HG03064 (cell line): ENCODE measurements around the gene CTNS.
A peak's percentile ranks its signal among the peaks of the same experiment; 100 is the strongest.

Experiments
- ATAC-seq: cut with Tn5 transposase; IDR thresholded peaks from one replicate; pipeline ENCODE4 v1.9.1; 2021; ENCODE audit warnings: low read depth; ENCODE audit not compliant: unreplicated experiment

The CTNS gene

DNA sequence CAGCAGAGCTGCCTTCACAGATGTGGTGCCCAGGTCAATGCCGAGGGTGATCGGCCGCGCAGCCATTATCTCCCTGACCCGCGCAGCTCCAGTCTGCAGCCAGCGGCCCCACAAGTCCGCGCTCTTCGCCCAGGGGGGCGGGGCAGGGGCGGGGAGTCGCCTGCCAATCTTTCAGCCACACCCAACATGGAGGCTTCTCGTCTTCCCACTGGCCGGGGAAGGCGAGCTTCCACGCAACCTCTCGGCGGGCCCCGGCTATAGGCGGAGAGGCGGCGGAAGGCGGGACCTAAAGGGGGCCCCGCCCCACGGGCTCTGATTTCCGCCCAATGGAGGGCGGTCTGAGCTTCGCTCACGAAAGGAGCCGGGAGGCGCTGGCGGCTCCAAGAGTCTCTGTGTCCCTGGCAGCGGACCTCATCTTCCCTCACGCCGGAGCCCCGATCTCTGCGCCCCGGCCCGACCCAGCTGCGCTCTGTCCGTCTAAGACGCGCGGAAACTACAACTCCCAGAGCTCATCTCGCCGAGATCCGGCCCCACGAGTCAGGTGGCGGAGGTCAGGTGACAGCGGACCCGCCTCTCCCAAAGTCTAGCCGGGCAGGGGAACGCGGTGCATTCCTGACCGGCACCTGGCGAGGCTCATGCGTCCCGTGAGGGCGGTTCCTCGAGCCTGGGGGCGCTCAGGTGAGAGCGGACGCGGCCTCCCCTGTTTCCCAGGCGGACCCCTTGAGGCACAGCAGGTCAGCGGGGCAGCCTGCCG lies at the start of gene CTNS, which contains the start of gene SHPK:
CTNS (plus strand) TSS at position 607 of the 754 bp plus-strand sequence. CDS start 3,447 bp downstream, outside the sequence.
SHPK (minus strand) TSS at position 97 of the 754 bp plus-strand sequence; CDS start at position 66, 31 bp downstream.
- ATAC-seq: peak; percentile 88

DNA sequence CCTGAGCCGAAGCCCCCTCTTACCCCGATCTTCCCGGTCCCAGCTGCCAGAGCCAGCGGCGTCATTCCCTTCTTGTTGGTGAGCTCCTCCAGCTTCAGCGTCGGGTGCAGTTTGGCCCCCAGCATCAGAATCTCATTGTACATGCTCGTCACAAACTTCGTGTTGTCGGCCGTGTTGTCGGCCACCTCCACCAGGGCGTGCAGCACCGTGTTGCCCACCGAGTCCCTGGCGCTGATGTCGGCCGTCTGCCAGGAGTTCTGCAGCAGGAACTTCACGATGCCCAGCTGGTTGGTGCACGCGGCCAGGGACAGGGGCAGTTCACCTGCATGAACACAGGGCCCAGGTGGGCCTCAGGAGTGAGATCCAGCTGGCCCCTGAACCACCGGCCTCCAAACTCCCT lies 46.8 kb upstream of the CTNS start:
- no peak for ATAC-seq

DNA sequence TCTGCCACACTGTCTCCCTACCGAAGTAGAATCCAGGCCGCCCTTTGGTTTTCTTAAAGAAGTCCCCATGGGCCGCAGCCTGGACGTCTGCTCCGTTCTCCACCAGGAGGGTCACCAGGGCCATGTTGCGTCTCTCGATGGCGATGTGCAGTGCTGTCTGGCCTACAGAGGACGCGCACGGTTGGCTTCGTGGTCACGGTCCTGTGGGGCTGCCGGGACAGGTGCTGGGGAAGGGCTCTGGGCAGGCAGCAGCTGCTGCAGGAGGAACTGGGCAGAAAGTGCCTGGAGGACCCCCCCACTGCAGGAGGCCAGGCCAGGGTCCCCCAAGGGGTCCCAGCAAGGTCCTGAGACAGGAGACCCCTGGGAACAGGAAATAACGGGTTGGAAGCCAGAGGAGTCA lies 46.3 kb upstream of the CTNS start:
- ATAC-seq: no peak

DNA sequence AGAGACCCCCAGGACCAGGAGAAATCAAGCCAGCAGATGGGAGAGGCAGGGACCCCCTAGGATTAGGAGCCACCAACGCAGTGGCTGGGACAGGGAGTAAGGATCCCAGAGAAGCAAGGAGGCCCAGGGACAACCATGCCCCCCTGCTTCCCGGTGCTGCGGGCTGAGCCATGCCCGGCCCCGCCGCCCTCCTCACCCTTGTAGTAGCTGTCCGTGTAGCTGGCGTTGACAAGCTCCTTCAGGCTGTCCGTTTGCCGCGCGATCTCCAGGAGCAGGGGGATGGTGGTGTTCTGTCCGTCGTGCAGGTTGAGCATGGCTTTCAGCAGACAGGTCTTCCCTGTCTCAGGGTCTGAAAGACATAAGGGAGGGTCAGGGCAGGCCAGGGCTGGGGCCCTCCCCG lies 45.8 kb upstream of the CTNS start:
- no peak for ATAC-seq

DNA sequence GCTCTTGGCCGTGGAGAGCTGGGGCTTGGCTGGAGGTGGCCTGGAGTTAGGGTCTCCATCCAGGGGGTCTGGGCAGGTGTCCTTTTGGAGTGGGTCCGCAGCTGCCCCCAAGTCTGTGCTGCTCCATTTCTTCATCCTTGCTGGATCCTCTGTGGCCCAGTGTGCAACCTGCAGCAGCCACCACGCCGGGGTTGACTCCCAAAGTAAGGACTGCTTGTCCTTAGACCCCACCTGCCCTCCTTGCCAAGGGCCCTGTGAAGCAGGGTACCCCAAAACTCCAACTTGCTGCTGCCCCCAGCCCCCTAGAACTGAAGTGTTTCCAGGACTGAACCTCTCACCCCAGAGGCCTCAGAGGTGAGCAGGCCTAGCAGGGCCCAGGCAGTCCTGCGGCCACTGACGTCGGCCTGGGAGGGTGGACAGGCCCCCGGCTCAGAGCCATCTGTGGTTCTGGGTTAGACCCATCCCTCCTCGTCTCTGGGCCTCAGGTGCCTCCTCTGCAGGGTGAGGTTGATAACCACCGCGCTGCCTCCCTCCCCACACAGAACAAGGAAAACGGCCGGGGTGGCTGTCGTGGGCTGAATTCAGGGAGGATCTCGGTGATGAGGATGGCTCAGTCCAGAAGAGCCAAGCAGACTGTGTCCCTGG lies 44.2 kb upstream of the CTNS start:
- no peak for ATAC-seq

DNA sequence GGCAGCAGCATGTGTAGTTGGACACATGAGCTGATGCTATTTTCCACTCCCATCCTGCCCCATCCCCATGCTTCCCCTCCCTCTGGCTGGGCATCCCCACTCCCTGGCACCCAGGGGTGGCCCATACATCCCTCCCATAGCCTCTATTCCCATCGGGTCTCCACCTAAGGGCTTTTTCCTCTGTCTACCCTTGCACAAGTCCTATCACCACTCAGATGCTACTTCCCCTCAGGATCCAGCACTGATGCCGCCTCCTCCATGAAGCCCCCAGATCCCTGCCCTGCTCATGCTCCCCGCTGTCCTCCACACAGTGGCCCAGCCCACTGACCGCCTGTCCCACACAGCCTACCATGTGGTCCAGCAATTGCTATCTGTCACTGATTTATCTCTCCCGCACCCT lies 43.2 kb upstream of the CTNS start:
- no peak for ATAC-seq

DNA sequence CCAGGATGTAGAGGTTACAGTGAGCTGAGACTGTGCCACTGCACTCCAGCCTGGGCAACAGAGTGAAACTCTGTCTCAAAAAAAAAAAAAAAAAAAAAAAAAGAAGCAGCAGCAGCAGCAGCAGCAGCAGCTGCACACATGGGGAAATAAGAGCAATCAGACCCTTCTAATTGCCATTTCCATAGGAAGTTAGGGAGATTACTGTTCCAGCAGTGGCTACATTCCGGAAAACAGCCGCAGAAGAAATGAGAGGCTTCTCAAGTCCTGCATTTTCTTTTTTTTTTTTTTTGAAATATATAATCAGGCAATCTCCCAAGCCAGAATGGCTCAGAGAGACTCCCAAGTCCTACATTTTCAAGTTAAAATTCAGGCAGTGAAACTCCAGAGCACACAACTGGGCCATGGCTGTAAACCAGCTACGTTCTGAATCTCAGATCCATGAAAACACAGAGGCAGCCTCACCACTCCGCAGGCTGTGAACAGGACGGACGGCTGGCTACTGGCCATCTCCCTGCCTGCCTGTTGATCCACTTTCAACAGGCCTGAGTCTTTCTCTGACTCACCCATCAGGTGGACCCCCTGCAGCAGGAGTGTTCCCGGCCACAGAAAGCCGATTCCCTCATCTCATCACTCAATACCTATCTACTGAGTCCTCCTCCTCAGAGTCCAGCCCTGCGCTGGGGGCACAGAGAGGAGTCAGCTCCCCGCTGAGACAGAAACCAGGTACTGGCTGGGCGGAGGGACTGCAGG lies 42.3 kb upstream of the CTNS start:
- ATAC-seq: no peak

DNA sequence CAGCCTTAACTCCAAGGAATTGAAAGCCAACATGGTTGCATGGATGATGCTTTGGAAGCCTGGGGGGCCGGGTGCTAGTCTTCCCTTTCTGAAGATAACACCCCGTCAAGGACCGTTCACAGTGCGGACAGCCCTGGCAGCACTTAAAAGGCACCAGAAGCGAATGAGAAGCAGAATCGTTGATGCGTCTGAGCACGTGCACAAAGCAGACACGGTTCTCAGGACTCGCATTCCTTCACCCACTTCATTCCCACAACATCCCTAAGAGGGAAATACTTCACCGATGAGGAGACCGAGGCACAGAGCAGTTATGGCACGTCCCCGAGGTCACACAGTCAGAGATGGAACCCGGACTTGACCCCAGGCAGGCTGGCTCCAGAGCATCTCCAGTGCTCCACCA lies 41.6 kb upstream of the CTNS start:
- ATAC-seq: no peak

DNA sequence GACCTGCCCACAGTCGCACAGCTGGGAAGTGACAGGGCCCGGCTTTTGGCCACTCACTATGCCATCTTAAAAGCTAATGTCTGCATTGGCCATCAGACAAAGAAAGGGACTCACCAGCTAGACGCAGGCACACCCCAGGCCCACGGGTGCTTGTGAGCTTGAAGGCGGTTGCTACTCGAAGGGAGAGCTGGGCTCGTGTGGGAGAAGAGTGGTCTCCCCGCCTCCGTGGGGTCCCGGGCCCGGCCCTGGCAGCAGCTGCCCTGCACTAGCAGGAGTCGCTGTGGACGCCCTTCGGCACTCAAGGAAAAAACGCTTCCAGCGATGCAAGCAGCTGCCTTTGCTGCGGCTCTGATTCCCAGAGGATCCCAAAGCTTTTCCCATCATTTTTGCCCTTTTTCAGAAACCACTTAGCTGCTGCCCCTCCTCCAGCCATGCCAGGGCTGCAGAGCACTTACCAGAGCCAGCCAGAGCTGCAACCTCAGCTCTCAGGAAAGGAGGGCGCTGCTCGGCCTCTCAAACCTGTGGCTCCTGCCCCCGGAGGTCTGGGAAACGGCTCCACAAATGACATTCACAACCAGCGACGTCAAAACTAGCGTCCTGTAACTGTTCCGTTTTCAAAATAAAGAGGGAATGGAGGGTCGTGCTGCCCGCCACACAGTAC lies 39.6 kb upstream of the CTNS start:
- no peak for ATAC-seq

DNA sequence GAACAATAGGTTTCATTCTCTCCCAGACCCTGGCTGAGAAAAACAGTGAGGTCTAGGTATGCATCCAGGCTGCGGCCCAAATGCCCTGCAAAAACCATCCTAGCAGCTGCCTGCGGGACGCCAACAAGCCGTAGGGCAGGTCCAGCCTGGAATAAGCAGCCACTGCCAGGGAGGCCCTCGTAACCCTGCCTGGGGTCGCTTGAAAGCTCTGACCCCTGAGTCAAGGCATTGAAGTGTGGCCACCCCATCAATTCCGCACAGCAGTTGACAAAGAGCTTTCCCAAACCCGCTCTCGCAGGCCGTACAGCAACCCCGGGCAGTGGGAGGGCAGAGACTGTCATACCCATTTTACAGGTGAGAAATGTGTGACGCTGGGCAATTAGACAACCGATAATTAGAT lies 38.5 kb upstream of the CTNS start:
- ATAC-seq: no peak

DNA sequence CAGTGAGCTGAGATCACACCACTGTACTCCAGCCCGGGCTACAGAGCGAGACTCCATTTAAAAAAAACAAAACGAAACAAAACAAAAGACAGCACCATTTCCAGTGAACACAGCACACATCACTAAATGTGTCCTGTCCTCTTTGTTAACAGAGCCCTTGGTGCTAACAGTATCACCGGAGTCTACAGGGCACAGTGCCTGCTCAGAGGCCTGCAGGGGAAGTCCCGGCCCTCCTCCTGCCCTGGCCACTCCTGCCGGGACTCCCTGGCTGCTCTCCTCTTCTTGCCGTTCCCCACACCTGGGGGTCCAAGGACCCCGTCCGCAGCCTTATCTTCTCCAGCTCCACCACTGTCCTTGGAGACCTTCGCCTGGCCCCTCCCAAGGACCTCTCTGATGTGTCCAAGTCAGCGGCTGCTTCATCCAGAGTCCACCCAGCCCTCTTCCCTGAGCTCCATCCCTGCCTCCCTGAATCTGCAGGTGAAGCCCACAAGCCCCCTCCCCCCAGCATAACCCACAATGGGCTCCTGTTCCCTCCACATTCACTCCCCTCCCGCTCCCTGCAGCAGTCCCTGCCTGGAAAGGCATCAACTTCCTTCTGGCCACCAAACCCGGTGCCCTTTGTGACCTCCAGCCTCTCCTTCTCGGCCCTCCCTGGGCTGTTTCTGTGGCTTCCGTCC lies 35.9 kb upstream of the CTNS start:
- no peak for ATAC-seq

DNA sequence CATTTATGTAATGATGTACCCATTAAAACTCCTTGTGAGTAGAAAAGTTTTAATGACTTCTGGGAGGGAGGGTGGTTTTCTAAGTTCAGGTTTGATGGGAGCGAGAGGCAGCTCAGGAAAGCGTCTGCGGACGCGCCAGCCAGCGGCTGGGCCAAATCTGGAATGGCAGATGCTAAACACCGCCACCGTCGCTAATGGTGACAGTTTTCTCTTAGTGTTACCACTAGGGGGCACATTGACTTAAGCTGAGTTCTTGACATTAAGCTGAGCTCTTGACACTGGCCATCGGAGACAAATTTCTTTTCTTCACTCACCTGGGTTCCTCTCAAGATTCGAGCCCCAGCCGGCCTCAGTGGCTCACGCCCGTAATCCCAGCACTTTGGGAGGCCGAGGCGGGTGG lies 34.1 kb upstream of the CTNS start:
- ATAC-seq: no peak

DNA sequence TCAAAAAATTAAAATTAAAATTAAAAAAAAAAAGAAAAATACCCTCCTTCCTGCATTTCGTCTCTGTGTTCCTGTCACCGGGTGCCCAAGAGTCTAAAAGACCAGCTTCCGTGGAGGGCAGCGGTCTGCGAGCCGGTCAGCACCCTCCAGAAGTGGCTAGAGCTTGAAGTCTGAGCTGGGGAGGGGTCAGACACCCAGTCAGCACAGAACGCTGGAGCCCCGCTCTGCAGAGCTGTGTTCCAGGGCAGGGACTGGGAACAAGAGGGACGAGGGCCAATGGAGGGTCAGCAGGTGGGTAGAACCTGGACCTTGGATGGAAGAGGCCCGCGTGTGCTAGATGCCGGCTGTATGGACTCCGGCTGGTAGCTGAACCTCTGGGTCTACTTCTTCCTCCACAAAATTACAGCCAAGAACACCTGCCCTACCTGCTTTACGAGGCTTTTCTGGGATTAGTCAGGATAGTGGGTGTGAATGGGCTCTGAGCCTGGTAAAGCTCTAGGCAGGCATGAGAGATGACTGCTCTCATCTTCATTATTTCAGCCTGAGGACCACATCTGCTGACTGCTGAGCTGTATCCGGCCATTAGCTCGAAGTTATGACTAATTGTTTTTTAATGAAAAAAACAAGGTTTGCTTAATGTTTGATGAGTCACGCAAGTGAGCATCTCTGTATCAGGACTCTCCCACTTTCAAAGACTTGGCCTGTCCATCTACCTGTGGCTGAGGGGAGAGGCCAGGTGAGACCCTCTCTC lies 33.3 kb upstream of the CTNS start:
- no peak for ATAC-seq

DNA sequence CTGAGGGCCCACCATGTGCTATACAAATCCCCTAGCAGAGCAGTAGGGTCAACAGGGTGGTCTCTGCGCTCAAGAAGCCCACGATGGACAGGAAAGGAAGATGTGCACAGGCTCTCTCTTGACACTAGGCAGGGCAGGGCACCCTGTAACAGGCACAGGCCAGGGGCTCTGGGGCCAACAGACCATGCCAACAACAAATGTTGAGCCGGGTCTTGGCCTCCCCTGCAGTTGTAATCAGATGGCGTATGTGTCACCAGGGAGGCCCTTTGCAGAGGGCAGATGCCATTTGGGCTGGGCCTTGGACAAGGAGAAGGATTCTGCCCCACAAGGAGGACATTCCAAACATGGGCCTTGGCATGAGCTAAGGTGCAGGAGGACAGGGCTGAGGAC lies 32.7 kb upstream of the CTNS start:
- ATAC-seq: no peak

DNA sequence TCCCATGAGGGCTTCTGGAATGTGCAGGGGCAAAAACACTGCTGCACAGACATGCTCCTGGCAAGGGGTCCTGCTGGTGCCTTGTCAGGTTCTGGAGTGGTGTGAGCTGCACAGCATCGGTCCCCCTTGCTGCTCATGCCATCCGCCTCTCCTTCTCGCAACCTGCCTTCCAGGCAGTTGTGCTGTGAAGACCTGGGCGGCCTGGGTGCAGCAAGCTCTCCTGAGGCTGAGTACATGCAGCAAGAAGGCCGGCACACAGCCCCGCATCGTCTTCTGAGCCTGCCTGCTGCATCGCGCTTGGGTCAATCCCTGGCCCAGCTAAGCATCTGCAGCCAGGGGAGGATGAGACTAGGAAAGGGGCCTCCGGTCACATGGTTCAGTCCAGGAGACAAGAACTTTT lies 26.9 kb upstream of the CTNS start:
- ATAC-seq: no peak

DNA sequence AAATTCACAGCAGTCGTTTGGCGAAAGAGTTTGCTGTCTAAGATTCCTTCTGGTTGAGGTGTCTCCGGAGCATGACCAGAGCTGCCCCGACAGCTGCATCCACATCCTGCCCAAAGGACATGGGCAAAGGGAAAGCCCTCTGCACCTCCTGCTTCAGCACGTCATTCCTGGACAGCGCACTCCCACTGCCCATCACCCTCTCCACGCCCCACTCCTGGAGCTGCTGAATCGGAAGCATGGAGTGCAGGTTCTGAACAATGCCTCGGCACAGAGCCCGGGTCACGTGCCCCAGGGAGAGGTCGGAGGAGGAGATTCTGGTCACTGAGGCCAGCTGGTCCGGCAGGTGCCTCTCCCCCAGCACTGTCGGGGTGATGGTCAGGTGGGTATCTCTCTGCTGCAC lies 26.0 kb upstream of the CTNS start:
- ATAC-seq: no peak

DNA sequence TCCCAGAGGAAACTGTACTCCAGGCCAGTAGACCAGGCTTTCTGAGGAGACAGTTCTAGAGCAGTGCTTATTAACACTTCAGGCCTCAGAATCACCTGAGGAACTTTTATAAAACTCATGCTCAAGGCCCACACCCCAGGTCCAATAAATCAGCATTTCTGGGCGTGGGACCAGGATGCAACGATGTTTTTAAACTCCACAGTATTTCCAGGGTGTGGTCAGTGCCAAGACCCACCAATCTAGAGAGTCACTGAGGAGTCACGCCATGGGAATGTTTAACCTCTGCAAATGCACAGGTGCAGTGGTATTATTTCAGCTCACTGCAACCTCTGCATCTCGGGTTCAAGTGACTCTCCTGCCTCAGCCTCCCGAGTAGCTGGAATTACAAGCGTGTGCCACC lies 23.4 kb upstream of the CTNS start:
- ATAC-seq: no peak

DNA sequence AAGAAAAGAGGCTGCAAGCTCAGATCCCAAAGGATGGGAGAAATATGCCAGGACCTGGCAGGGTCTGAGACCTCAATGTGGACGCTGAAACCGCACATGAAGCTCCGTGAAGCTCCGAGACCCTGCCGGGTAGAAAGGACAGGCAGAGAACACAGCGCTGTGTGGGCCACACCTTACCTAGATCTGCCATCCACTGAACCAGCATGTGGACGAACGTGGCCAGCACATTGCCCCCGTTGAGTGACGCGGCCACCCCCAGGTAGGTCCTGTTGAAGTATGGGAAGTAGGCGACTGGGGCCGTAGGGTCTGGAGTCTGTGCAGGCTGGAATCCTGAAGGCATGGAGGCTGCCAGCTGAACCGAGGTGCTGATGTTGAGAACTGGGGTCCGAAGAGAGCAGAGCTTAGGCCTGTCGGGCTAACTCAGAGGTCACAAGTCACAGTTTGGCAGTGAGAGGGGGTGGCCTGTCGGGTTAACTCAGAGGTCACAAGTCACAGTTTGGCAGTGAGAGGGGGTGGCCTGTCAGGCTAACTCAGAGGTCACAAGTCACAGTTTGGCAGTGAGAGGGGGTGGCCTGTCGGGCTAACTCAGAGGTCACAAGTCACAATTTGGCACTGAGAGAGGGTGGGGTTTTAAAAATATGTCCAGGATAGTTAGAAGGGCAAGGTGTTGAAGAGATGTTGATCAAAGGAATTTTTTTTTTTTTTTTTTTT lies 21.2 kb upstream of the CTNS start:
- ATAC-seq: no peak

DNA sequence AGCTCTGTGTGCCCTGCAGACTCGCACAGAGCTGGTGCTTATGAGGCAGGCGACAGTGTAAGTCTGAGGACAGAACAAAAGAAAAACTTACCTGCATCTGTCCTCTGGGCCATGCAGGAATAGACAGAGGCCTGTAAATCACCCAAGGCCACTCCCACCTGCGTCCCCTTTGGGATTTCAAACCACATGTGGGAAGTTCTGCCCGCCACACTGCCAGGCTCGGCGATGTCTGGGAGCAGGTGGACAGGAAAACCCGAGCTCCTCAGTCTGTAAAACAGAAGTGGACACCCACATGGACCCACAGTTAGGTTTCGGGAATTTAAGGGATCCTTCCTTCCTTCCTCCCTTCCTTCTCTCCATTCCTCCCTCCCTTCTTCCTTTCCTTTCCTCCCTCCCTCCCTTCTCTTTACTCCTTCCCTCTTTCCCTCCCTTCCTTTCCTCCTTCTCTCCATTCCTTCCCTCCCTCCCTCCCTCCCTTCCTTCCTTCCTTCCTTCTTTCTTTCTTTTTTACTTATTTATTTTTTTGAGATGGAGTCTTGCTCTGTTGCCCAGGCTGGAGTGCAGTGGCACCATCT lies 15.3 kb upstream of the CTNS start:
- no peak for ATAC-seq
